PC-9 (cell line): ENCODE results near the gene RNASE12.

Source experiments
- EZH2 ChIP-seq: fragments of 200-600 bp; sonication (generic); IDR thresholded peaks from 2 replicates; pipeline ENCODE4 v1.8.0; 2017; ENCODE audit warnings: antibody characterized with exemption, low read depth
- TF ChIP-seq, protein P1 (sequence below): fragments of 200-600 bp; sonication (generic); conservative IDR thresholded peaks from 2 replicates; pipeline ENCODE4 v1.6.1; 2017; ENCODE audit warnings: mixed run types, antibody characterized with exemption, mild to moderate bottlenecking, moderate library complexity

GRCh38 chr14:20631880-20632389 is 40.8 kb upstream of the RNASE12 start:
- TF ChIP-seq, protein P1, sequence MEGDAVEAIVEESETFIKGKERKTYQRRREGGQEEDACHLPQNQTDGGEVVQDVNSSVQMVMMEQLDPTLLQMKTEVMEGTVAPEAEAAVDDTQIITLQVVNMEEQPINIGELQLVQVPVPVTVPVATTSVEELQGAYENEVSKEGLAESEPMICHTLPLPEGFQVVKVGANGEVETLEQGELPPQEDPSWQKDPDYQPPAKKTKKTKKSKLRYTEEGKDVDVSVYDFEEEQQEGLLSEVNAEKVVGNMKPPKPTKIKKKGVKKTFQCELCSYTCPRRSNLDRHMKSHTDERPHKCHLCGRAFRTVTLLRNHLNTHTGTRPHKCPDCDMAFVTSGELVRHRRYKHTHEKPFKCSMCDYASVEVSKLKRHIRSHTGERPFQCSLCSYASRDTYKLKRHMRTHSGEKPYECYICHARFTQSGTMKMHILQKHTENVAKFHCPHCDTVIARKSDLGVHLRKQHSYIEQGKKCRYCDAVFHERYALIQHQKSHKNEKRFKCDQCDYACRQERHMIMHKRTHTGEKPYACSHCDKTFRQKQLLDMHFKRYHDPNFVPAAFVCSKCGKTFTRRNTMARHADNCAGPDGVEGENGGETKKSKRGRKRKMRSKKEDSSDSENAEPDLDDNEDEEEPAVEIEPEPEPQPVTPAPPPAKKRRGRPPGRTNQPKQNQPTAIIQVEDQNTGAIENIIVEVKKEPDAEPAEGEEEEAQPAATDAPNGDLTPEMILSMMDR: no peak
- TF ChIP-seq EZH2: no peak
